ENCODE measurements around the gene TP53. TPM values are rescaled to one million over a fixed set of nuclear protein-coding genes. Genes with fewer than 3 reads are reported as not detected.

Gene TP53
- polyA plus RNA-seq, 1 experiment, result 48.4 TPM

DNA sequence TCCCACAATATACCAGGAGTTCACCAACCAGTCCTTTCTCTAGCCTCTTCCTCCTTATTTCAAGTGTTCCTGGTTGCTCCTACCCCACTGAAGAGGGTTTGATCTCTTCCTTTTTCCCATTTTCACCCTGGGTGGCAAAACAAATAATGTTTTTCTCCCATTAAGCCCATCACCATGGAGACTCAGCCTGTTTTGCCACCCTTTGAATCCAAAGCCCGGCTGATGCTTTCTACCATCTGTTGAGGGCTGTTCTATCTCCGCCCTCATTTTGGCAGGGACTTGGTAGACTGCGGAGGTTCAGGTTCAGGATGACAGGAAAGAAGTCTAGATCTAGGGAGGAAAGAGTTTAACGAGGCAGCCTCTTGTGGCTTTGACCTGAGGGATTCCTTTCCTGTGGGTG is 32.8 kb upstream of the TP53 start:
- H3K4me3 ChIP-seq (ENCODE audit: low read depth, low read length), result no peak overlapping the region
- ChIA-PET POLR2A (no interaction called here), CTCF (interaction anchor here (1.3 kb wide), 1 partner anchor 33 kb away, joined by 4 read pairs; the partner anchor contains the start of gene TP53)
- no peaks in the 10 kb centered on the region for H3K36me3 ChIP-seq (ENCODE audit: control insufficient read depth, insufficient read depth, low read length)
- TF ChIP-seq, protein P1, sequence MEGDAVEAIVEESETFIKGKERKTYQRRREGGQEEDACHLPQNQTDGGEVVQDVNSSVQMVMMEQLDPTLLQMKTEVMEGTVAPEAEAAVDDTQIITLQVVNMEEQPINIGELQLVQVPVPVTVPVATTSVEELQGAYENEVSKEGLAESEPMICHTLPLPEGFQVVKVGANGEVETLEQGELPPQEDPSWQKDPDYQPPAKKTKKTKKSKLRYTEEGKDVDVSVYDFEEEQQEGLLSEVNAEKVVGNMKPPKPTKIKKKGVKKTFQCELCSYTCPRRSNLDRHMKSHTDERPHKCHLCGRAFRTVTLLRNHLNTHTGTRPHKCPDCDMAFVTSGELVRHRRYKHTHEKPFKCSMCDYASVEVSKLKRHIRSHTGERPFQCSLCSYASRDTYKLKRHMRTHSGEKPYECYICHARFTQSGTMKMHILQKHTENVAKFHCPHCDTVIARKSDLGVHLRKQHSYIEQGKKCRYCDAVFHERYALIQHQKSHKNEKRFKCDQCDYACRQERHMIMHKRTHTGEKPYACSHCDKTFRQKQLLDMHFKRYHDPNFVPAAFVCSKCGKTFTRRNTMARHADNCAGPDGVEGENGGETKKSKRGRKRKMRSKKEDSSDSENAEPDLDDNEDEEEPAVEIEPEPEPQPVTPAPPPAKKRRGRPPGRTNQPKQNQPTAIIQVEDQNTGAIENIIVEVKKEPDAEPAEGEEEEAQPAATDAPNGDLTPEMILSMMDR (IDR thresholded peaks at IDR 0.05; ENCODE audit: insufficient read depth, low read depth, low read length), result no peak
- peaks cover 22% of the 10 kb centered on the region for H3K27me3 ChIP-seq (ENCODE audit: control insufficient read depth, insufficient read depth, low read length)
- no peak for DNase-seq (ENCODE audit: low read depth)

- Histone ChIP-seq H3K4me3 (ENCODE audit: low read depth, low read length) (no peak overlapping the region), H3K36me3 (ENCODE audit: control insufficient read depth, insufficient read depth, low read length) (no peaks in the 10 kb centered on the region), H3K27me3 (ENCODE audit: control insufficient read depth, insufficient read depth, low read length) (peaks cover 22% of the 10 kb centered on the region)
- DNase-seq (ENCODE audit: low read depth), result no peak
- POLR2A ChIA-PET, result no interaction called here
- CTCF ChIA-PET, result no interaction called here
- TF ChIP-seq, protein P1 (IDR thresholded peaks at IDR 0.05; ENCODE audit: insufficient read depth, low read depth, low read length), result no peak
Observed at GRCh38 chr17:7719661-7720060, 32.4 kb upstream of the TP53 start.

DNA sequence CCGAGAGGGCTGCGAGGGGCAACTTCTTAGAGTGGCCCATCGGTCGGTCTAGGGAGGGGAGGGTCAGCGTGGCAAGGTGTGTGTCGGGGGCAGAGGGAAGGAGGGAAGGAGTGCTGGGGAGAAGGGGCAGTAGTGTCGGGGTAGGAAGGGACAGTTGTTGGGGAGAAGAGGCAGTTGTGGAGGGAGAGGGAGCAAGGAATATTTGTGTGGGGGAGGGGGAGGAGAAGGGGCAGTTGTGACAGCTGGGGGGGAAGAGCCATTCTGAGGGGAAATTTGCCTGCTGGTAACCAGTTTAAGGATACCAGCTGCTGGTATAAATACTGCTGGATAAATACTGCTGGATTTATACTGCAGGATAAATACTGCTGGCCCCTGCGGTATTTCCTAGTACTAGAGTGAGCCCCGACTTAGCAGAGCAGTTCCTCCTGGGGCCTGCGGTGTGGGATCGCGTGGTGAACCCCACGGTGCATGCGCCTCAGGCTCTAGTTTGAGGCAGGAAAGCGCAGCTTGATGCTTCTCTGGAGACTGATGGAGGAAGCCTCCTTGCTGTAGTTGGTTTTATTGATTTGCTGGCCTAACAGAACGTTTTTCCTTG is 30.6 kb upstream of the TP53 start:
- ChIA-PET POLR2A (interaction anchor here (0.5 kb wide), 1 partner anchor 530 kb away, joined by 7 read pairs; the partner anchor contains the start of gene CTC1), CTCF (interaction anchor here (1.0 to 1.8 kb wide), 4 partner anchors 30 to 85 kb away, joined by 3 to 7 read pairs (median 6); partner anchors contain the start of gene WRAP53)
- H3K4me3 ChIP-seq (ENCODE audit: low read depth, low read length), result peak overlapping the region; percentile 61
- DNase-seq (ENCODE audit: low read depth), result no peak
- peaks cover 20% of the 10 kb centered on the region for H3K27me3 ChIP-seq (ENCODE audit: control insufficient read depth, insufficient read depth, low read length)
- H3K36me3 ChIP-seq (ENCODE audit: control insufficient read depth, insufficient read depth, low read length), result no peaks in the 10 kb centered on the region
- TF ChIP-seq, protein P1 (IDR thresholded peaks at IDR 0.05; ENCODE audit: insufficient read depth, low read depth, low read length), result no peak

DNA sequence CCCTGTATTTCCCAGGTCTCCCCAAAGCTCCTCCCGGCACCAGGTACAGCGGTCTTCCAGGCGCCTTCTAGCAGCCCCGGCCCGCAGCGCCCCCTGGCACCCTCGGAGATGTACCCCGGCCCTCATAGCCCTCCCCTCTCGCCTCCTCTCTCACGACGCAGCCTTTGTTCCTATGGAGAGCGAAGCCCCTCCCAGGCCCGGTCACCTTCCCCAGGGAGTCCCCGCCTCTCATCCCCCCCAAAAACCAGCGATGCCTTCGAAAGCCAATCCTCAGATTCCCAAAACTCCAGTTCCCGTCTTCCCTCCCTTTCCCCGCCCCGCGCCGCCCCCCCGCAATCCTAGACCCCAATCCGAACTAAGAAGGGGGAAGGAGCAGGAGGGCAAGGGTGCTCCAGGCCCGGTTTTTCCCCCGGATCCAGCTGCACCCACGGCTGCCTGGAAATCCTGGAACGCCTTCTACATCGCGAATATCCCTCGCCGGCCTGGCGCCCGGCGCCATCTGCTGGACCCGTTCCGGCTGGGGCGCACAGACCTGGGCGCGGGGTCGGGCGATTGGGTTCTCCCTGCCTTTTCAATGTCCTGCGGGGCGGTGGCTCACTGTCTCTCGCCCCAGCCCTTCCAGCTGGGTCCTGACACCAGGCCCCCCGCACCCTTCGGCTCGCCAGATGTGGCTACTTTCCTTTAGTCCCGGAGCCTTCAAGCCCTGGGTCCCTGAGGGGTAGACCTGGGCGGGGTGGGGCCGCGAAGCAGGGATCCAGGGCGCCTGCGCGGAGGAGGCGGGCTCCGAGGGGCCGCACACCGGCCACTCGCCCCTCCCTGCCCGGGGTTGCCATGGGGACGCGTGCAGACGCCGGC is 29.8 kb upstream of the TP53 start, which contains the start of gene DNAH2:
Gene DNAH2 (plus strand): TSS at position 844 of the 855 bp plus-strand sequence. CDS start 1,991 bp downstream, outside the sequence.
- ChIA-PET POLR2A (interaction anchor here (0.5 kb wide), 2 partner anchors 53 to 531 kb away, joined by 3 to 7 read pairs; partner anchors contain the start of gene CTC1), CTCF (interaction anchor here (0.8 to 1.8 kb wide), 10 partner anchors 11 to 157 kb away, joined by 3 to 7 read pairs (median 4); partner anchors contain the start of genes EFNB3 and WRAP53)
- TF ChIP-seq, protein P1 (IDR thresholded peaks at IDR 0.05; ENCODE audit: insufficient read depth, low read depth, low read length), result peak; percentile 66
- Histone ChIP-seq H3K27me3 (ENCODE audit: control insufficient read depth, insufficient read depth, low read length) (peaks cover 20% of the 10 kb centered on the region), H3K4me3 (ENCODE audit: low read depth, low read length) (peak within 1 kb of the TSS; percentile 61), H3K36me3 (ENCODE audit: control insufficient read depth, insufficient read depth, low read length) (no peaks in the 10 kb centered on the region)
- DNase-seq (ENCODE audit: low read depth), result peak; percentile 27
